GM18519 (cell line): ENCODE data around the gene HOXA3.

ENCODE experiments used
- ATAC-seq: cut with Tn5 transposase; IDR thresholded peaks from one replicate; pipeline ENCODE4 v1.9.1; 2021; ENCODE audit warnings: mild to moderate bottlenecking, moderate library complexity; ENCODE audit not compliant: unreplicated experiment, low FRiP score

HOXA3 gene

DNA sequence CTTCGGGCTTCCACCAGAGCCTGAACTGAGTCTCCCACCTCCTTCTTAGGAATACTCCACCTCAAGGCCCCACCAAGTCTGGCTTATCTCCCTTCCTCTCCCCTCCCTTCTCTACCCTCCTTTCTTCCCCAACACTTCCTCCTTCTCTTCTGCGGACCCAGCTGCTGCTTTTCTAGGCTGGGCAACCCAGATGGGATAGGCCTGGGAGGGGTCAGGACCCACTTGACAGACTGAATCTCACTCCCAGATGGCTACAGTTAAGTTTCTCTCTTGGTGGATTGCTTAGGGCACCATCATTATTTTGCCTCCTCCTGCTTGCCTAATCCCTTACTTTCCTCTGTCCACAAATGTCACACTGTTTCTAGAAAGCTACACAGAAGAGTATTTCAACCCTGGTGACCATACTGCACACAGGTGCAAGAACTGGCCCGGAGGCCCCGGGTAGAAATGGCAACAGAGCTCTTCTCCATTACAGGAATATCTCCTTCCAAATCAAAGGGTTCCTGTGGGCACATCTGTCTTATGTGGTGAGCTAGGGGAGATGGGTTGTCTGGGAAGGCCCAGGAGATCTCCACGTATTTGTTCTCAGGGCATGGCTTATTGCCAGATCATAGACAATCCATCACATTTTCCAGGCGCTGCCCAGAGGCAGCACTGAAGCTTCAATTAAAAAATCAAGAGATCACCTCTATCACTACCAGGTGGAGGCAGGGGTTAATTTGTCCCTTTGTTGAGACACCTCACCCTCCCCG lies 37.8 kb upstream of the HOXA3 start:
- ATAC-seq: no peak

DNA sequence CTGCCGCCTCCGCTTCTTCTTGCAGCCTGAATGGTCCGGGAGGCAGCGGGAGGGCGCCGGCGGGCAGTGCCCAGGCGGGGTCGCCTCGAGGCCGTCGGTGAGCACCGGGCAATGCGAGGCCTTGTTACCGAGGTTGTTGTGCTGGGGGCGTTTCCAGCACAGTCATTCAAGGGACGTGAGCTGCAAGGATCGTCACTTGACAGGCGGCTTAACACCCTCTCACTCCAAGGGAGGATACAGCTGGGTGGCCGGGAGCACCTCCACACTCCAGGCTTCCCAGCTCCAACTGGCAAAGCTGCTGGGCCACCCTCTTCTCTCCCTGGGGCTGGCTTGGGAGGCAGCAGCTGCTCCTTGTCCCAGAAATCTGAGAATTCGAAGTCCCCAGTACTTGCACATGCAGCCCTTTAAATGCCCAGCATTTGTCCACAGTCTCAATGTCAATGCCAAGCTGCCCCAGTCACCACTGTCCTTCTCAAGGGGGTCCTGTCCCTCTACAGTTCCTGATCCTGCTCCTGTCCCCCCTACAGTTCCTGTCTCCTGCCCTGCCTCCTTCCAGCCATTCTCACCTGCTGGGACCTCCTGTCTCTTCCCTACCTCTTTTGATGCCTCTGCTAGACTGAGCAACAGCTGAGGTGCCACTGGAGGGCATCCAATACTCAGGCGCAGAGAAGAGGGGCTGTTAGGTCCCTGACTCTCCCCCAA lies 37.1 kb upstream of the HOXA3 start:
- ATAC-seq: no peak

DNA sequence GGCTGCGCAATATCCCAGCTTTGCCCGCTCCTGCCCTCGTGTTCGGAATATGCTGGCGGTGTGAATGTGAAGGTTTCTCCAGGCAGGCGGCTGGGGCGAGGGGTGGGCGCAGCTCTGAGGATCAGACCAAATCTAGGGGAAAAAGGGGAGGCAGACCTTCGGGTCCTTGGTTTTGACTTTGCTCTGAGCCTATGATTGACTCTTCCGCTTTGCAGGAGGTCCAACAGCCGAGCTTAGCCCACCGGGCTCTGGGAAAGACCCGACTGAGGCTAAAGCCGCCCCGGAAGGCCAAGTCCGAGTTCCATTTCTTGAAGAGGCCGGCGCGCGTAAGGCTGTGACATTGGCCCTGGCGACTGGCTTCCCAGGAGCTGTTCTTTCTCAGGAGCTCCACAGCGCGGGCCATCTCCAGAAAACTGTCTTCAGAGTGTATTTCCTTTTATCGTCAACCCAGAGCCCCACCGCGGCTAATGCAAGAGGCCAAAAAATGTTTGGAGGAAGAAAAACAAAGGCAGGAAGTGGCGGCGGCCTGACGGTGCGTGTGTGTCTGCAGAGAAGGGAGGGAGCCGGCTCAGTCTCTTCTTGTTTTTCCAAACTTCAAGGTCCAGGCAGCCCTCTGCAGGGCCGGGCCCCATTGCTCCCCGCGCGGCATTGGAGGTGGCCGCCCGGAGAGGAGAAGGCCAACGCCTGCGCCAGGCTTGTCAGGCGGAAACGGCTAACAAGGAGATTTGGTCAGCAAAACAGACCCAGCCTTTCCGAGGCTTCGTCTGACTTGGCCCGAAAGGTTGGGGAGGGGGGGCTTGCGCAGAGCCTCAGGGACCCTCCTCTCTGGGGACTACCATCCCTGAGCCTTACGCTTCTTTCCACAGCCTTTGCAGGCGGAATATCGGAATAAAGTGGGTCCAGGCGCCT lies 36.3 kb upstream of the HOXA3 start:
- no peak for ATAC-seq

DNA sequence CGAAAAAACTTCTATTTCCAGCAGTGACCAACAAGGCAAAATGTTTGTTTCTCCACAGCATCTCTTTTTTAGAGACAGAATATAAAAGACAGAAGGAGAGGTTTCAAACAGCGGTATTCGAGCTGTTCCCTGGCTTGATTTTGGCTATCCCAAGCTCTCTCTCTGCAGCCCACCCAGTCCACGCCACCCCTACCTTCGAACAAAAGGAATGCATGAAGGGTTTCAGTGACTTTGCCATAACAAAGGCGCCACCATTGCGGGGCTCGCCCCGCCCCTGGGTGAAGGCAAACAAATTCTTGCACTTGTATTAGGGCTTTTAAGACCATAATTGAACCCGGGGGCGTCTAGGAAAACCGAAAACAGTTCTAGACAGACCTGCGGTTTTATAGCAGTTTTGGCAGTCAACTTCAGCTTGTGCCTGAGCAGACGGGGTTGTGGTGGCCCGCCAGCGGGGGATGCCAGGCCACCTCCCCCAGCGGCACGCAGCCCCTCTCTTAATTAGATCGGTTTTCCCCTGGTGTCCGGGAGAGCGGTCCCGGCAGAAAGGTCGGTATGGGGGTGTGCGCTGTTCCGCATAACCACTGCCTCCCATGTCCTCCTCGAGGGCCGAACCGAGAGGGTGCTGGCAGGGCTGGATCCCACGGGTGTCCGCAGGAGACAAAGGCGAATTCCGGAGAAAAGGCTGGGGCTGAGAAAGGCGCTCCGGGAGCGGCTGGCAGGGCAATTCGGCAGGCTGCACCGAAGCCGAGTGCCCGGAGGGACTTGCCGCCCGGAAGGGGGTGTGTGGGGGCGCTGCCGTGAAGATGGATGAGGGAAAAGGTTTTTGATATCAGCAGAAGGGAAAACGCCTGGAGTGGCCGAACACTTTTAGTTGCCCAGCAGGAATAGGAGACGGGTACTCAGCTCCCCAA lies 35.3 kb upstream of the HOXA3 start:
- no peak for ATAC-seq

DNA sequence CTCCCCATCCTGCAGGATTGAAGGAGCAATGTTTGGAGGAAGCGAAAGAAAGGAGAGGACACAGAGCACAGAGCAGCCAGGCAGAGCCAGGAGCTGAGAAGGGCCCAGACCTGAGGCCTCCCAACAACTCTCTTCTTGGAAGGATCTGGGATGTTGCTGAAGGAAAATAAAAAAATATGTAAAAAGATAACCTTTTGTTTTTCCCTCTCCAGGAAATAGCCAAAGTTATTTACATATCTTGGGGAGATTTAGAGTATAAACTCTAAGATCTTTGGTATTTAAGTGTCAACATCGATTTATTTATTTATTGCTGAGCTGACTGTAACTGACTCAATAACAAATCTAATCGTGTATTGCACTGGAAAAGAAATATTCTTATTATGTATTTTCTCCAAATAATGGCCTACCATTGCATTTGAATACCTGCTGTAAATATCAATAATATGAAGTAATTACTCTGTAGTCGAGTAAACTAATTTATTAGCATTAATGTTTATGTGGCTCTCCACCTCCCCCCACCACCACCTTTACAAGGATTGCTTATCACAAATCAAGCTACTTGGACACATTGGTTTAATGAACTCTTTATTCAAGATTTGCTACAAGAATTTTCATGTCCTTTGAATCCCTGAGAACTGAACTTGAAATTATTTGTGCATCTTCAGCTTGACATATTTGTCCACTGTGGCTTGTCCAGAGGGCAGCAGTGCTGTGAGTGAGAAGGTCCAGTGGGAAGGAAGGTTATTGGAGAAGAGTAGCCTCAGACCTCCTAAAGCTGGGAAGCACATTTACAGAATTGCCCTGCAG lies 34.5 kb upstream of the HOXA3 start:
- no peak for ATAC-seq

DNA sequence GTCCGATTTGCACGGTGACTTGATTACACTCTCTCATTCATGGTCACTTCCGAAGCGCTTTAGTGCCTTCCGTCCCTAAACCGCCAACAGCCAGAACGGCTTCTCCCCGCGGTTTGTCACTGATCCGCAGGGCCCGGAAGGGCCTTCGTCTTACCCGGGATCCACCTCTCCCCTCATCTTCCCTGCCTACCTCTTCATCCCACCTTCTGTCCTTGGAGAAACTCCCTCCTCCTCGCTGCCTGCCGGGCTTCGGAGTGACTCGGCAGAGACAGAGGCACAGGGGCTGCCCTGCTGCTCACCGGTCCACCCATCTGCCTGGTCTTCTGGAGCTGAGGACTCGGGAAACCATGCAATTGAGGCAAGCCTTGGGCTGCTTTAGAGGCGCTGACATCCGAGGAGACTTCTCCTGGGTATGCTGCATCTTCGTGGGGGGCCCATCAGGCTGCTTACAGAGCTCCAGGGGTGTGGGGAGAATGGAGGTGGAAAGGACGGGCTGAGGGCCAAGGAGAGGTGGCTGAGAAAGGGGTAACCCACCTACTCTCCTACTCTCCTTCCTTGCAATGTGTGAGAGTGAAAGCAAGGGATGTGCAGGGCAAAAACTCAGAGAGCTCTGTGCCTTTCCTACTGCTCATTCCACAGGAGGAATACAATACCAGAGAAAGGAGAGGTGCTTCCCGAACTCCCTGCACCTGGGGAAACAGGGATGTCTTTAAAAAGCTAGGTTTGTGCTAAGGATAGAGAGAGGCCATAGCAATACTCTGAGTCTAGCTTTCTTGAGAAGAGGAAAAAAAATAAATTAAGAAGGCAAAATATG lies 33.7 kb upstream of the HOXA3 start:
- ATAC-seq: no peak

DNA sequence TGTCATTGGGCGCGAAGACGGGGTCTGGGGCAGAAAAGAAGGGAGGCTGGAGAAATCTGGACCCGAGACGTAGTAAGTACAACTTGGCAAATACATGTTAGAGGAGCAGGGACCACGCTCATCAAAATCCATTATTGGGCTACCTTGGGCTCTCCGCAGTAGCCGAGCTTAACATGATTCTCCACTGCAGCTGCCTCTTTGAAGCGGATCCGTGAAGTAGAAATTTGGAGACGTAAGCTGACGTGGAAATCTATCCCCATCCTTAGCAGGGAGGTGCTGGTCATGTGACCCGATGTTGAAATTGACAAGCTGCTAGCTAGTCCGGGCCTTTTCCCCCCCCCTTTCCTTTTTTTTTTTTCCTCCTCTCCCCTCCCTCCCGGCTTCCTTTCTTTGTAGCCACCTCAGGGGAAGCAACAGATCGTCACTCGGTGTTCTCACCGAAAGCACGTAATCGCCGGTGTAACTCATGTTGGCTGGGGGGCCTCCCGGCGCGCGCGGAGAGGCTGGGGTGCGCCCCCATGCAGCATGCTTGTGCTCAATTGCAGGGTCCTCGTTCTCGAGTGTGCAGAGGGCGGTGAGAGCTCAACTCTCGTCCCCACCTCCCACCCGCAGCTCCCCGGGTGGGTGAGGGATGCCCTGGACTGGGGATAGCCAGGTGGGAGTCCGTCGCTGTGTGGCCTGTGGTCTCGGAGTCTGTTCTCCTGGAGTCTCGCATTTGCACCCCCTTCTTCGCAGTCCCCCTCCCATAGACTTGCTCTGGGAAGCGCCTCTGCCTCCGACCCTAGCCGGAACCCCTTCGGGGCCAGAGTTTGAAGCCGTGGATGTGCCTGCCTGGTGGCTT lies 32.9 kb upstream of the HOXA3 start, which contains the start of gene HOXA11:
HOXA11 (minus strand) TSS at position 220 of the 841 bp plus-strand sequence; CDS start at position 132, 88 bp downstream.
- ATAC-seq: no peak

DNA sequence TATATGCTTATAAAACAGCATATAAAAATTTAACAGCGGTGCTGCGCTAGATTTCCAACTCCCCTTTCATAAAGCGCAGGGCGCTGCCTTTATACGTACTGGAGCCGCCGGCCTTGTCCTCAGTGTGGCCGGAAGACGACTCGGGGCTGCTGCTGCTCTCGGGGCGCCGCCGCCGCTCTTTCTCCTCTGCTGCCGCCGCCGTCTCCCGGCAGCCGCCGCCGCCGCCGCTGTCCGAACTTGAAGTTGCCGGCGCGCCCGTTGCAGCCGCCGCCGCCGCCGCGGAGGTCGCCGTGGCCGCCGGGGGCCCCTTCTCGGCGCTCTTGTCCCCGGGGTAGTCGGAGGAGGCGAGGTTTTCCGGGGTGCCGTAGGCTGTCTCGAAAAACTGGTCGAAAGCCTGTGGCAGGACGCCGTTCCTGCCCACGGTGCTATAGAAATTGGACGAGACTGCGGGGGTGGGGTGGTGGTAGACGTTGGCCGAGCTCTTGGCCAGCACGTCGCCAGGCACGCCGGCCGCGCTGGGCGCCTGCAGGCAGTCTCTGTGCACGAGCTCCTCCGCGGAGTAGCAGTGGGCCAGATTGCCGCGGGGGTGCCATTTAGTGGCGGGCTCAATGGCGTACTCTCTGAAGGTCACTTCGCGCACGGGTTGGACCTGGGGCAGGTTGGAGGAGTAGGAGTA lies 32.1 kb upstream of the HOXA3 start:
- ATAC-seq: no peak

DNA sequence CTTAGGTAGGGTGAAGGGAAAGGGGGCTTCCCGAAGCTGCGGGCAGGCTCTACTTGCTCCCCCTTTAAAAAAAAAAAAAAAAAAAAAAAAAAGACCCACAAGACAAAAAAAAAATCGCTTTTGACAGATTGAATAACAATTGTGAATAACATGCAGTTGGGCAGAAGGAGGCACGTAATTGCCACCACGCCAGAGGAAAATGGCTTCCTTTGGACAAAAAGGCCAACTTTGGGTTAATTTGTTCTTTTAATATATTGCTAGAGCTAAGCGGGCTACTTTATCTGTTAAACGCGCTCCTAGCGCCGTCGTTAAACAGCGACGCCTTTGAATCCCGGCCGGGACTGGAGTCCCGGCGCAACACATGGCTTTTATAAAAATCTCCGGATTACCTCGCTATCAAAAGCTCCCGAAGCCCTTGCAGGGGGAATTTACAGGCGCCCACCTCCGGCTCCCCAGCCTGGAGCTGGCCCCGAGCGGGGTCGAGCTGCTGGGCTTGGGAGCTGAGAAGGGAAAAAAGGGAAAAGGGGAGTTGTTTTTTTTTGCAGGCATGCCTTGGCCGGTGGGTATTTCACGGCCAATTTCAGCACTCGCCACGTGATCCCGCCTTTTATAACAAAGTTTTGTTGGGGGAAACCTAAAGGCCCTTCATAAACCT lies 31.4 kb upstream of the HOXA3 start:
- ATAC-seq: no peak

DNA sequence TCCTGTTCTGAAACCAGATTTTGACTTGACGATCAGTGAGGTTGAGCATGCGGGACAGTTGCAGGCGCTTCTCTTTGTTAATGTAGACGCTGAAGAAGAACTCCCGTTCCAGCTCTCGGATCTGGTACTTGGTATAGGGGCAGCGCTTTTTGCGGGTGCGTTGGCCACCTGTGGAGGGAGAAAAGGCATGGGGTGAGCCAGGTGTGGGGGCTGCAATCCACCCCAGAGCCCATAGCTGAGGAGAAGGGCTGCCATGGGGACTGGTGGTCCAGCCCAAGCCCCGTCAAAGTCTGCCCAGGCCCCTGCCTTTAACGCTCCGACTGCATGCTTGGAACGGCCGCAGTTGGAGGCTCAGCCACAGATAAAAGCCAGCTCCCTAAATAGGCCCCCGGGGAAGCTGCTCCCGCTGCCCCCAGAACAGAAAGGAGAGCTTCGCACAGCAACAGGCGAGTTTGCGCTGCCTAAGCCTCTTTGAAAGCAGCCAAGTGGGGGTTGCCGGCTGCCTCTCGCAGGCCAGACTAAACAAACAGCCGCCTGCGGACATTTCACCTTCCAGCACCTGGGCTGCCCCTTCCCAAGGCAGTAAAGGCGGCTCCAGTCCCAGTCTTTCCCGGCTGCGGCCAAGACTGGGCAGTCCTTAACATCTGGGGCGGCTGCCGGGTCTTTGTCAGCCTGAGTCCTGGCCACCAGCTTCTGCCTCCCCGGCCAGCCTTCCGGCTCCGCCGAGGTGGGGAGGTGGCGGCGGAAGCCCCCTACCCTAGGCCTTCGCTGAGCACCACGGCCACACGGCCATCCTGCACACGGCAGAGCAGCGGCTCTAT lies 30.7 kb upstream of the HOXA3 start:
- ATAC-seq: no peak

DNA sequence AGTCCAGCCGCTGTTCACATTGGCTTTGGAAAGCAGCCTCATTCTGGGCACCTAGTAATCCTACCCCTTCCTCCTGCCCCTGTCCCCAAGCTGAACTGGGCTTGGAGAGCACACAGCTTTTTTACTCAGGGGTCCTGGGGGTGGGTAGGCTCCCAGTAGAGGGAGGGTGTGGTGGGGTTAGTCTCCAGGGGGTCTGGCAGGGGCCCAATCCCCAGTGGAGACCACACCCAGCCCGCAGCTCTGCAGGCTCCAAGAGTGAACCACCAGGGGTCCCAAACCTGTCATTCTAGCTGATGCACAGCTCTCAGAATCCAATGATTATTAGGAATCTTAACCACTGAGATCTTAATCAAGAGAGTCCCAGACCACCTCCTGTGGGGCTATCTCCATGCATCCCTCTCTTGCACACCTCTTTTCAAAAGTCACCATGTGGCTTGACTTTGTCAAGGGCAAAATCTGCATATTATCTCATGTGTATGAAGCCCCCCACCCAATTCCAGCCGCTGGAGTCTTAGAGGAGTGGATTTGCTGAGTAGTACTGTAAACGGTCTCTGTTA lies 30.0 kb upstream of the HOXA3 start:
- ATAC-seq: no peak

DNA sequence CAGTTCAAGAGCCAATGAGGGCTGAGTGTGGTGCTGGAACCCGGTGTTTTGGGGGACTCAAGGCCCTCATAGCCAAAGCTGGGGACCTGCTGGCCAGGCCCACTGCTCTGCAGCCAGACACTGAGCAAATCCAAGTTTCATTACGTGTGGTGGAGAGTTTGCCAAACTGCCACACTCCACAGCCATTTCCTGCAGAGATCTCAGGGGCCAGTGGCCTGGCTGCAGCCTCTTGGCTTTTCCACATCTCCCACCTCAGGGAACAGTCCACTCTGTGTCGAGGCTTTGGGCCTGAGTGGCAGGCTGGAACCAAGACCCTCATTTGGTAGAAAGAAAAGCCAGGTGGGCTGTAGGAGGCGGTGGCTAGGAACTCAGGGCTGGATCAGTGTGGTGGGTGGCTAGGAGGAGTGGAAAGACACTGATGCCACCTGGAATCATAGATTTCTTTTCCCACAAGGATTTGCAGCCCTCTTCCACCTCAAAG lies 29.5 kb upstream of the HOXA3 start:
- no peak for ATAC-seq

DNA sequence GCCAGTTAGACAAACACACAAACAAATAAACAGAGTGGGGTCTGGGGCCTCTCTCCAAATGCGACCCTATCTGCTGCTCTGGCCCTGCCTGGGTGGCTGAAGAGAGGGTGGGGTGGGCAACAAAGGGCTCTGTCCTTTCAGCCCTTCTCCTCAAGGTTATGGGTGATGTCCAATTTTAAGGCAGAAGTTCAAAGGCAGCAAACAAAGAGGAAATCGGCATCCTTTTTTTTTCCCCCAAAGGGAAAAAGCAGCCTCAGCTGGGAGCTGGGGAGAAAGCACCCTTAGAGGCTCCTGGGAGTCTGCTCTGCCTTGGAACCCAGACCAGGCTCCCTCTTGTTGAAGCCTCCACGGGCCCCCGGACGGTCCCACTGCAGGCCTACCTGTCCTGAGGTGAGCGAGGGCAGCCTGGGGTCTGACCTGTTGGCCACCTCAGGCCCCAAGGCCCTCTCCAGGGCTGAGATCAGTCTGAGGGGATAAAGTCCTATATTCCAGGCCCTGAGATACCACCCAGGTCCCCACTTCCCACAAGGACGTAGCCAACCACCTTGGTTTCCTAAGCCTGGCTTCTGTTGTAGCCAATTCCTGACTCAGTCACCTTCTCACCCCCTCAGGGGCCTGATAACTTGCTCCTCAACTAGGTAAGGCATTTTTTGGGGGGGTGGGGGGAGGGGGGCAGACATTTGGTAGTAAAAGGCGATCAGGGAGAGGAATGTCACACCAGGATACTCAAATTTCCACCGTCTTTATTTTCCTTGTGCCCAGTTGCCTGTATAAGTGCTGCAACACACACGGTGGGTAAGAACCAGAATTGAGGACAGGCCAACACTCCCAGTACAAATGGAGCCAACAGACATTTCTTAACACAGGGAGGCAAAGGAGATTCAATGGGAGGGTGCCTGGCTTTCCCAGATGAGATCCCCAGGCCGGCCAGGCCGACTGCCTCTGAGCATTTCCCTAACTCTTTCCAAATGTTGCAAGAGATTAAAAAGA lies 28.3 kb upstream of the HOXA3 start:
- no peak for ATAC-seq
